GM12873 (cell line): Measurements from ENCODE around the gene UNC45B.
"Not testable (repeated sequence)": the region's sequence is repeated elsewhere in the genome, so short reads cannot be mapped to it uniquely, and the experiment has no call there.

Experiments
- TF ChIP-seq, protein P1 (sequence below): IDR thresholded peaks from 2 replicates; pipeline ENCODE4 v1.5.1; 2012; ENCODE audit warnings: low read depth, mild to moderate bottlenecking, moderate library complexity, low read length, control low read depth; ENCODE audit not compliant: insufficient read depth; ENCODE audit errors: missing control alignments

Gene UNC45B

DNA sequence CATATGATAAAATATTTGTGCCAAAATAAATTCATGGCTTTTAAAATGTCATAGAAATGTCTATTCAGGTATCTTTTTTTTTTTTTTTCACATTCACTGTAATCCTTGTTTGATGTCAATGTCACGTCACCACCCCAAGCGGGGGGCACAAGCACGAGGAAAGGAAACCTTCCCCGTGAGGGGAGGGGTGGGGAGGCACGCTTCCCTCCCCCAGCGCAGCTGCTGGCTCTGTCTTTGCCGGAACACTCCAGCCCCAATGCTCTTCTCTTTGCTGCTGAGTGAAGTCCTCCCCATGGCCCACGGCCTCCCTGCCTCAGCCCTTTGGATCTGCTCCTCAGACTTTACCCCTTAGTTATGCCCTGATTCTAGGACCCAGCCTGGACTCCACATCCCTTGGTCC, 45.1 kb downstream of the UNC45B start:
- TF ChIP-seq, protein P1, sequence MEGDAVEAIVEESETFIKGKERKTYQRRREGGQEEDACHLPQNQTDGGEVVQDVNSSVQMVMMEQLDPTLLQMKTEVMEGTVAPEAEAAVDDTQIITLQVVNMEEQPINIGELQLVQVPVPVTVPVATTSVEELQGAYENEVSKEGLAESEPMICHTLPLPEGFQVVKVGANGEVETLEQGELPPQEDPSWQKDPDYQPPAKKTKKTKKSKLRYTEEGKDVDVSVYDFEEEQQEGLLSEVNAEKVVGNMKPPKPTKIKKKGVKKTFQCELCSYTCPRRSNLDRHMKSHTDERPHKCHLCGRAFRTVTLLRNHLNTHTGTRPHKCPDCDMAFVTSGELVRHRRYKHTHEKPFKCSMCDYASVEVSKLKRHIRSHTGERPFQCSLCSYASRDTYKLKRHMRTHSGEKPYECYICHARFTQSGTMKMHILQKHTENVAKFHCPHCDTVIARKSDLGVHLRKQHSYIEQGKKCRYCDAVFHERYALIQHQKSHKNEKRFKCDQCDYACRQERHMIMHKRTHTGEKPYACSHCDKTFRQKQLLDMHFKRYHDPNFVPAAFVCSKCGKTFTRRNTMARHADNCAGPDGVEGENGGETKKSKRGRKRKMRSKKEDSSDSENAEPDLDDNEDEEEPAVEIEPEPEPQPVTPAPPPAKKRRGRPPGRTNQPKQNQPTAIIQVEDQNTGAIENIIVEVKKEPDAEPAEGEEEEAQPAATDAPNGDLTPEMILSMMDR = no peak

DNA sequence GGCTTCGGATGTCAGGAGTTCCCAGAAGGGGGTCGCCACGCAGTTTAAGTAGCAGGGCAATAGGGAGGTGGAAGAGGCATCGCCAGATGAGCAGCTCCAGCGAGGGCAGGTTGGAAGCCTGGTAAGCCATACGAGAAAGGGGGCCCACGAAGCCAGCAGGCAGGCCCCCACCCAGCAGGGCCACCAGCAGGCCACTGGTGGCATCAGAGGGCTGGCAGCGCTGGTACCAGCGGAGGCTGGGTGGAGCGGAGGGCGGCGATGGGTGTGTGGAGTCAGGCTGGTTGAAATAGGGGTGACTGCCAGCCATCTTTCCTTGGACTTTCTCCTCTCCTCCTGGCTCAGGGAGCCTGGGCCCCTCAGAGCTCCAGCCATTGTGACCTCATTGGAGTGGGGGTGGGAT, 46.4 kb downstream of the UNC45B start, which contains the start of gene SLC35G3:
Gene SLC35G3 (minus strand): TSS at position 393 of the 400 bp plus-strand sequence. CDS start 86 bp downstream, at position 307.
- TF ChIP-seq, protein P1 = not testable (repeated sequence)

DNA sequence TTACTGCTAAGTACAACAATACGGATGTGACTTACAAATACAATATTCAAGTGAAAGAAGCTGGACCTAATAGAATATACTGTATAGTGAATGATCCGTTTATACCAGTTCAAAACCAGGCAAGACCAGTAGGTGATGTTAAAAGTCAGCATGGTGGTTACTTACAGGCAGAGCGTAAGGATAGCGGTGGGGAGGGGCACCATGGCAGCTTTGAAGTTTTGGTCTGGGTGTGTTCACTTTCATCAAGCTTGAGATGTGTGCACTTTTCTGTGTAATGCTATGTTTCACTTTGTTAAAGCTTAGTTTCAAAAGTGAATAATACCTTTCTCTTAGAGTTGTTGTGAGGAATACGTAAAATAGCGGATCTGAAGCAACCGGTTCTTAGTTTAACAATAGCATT, 63.1 kb downstream of the UNC45B start:
- TF ChIP-seq, protein P1 = no peak

DNA sequence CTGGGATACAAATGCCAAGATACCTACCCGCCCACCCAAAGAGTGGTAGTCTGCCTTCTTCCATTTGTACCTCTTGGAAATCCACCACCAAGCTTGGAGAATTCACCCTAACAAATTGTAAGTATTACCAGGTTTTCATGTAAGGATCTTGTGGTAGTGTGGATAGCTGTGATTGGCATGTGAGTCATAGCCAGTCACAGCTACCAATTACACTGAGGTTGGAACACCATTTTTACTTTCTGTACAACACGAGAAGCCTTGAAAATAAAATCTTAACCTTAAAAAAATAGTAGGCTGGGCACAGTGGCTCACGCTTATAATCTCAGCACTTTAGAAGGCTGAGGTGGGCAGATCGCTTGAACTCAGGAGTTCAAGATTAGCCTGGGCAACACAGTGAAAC, 65.1 kb downstream of the UNC45B start:
- TF ChIP-seq, protein P1 = no peak

DNA sequence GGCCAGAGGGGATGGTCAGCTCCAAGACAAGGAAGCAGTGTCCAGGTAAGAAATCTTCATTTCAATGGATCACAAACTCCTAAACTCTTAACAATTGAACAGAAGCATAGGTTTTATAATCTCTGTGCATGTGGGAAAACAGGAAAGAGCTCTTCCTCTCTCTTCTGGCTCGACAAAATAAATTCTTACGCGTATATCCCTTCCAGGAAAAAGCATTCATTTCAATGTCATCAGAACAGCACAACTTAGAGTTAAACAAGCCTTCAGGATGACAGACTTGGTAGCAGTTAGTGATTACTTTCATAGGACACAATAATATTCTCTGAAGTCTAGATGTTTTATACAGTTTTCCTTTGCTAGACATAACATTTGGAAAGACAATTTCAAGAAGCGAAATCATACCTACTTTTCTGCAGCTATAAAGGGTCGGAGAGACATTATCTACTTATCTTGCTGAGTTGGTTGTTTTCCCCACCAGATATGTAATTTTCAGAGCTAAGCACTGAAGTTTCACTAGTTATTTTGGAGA, 65.9 kb downstream of the UNC45B start:
- TF ChIP-seq, protein P1 = no peak

DNA sequence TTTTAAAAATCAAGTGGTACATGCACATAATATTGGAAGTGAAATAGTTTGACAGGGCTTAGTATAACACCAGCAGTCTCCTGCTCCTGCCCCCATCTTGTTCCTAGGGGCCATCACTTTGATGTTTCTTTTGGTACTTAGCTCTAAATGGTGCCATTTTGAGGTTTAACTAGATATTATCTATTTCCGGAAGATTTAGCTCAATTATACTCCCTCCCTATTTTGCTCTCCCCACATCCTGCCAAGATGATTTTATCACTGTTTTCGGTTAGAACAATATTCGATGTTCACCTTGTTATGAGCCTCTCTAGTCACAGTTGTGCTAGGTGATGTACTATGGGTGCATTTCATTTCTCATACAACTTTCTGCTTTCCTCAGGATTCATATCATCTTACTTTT, 66.6 kb downstream of the UNC45B start:
- TF ChIP-seq, protein P1 = no peak

DNA sequence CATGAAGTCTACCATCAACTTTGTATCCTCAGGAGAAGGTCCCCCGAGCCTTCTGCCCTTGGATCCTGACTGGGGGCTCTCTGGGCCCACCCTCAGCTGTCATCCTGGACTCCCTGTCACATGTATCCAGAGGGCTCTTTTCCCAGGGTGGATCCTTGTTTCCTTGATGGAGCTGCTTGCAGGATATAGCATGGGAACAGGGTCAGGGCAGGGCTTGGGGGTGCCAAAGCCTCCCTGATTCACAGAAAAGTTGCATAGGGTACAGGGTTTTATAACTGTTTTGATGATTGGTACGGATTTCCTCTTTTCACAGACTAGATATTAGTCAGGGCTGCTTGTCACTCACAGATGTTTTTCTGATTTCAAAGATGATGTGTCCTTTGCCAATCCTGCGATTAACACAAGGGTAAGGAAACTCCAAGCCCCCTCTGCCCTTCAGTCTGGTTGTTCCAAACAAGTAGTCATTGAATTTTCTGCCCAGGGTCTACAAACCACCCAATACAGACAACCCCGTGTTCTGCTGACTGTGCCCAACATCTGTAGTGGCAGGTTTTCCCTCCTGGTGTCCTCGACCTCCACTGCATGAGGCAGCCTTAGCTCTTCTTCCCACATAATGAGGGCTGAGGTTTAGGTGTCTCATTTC, 67.1 kb downstream of the UNC45B start:
- TF ChIP-seq, protein P1 = no peak
